ENCODE measurements around the gene ZNF446.

- TF ChIP-seq CTCF (IDR thresholded peaks at IDR 0.05), result no peak
- no peak for TF ChIP-seq EP300 (IDR thresholded peaks at IDR 0.05)
- TF ChIP-seq POLR2AphosphoS5 (IDR thresholded peaks at IDR 0.05), result no peak
Measured at GRCh38 chr19:58453743-58454142, 22.4 kb upstream of the ZNF446 start.
